Measurements from ENCODE around the gene MDM1.

Gene MDM1

DNA sequence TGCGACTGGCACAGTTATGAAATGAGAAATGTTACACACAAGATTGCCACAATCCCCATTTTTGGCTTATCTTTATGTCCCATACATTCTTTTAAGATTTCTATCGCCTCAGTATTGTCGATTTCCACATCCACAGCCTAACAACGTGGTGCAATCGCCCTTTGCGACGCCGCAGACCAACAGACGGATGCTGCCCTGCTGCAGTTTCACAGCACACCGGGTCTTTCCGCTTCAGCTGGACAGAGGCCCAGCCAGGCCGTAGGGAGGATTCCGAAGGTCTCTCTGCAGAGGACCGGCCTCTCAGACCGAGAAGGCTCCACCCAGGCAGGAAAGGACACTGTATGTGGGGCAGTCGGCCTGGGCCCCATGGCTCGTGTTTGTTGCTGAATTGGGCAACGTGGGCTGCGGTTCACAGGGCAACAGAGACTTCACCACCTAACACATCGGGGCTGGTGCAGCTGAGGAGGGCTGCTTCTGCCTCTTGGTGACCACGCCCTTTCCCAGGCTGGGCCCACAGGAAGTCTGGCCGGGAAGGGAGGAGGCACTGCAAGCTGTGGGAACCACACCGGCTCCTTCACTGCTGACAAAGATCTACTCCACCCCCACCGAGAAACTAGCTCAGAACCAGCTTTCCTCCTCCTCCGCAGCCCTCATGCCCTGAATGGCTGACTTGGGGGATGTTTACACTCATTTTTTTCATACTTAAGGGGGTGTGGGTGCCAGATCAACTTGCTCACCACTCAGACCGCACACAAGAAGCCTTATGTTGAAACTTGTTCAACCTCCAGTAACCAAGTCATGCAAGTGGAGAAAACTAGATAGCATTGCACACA is 32.9 kb upstream of the MDM1 start (continued):
- TF ChIP-seq, protein P1, sequence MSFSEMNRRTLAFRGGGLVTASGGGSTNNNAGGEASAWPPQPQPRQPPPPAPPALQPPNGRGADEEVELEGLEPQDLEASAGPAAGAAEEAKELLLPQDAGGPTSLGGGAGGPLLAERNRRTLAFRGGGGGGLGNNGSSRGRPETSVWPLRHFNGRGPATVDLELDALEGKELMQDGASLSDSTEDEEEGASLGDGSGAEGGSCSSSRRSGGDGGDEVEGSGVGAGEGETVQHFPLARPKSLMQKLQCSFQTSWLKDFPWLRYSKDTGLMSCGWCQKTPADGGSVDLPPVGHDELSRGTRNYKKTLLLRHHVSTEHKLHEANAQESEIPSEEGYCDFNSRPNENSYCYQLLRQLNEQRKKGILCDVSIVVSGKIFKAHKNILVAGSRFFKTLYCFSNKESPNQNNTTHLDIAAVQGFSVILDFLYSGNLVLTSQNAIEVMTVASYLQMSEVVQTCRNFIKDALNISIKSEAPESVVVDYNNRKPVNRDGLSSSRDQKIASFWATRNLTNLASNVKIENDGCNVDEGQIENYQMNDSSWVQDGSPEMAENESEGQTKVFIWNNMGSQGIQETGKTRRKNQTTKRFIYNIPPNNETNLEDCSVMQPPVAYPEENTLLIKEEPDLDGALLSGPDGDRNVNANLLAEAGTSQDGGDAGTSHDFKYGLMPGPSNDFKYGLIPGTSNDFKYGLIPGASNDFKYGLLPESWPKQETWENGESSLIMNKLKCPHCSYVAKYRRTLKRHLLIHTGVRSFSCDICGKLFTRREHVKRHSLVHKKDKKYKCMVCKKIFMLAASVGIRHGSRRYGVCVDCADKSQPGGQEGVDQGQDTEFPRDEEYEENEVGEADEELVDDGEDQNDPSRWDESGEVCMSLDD (tag by site-specific recombination; IDR thresholded peaks at IDR 0.05): no peak
- TF ChIP-seq MYNN (tag by site-specific recombination; IDR thresholded peaks at IDR 0.05; ENCODE audit: borderline replicate concordance): no peak
- TF ChIP-seq GLIS1 (tag by site-specific recombination; IDR thresholded peaks at IDR 0.05): peak; percentile 90
- peak; percentile 85 for TF ChIP-seq ZBTB8A (tag by site-specific recombination; IDR thresholded peaks at IDR 0.05)
- no peak for TF ChIP-seq ZNF433 (tag by site-specific recombination; IDR thresholded peaks at IDR 0.05; ENCODE audit: low read depth)
- 0 out of 2 replicates have a peak, but pooled peaks have one; percentile 4 for TF ChIP-seq SP2 (tag by site-specific recombination; IDR thresholded peaks at IDR 0.05)
- TF ChIP-seq SP7 (tag by site-specific recombination; IDR thresholded peaks at IDR 0.05): no peak
- TF ChIP-seq ZBTB17 (tag by site-specific recombination; IDR thresholded peaks at IDR 0.05): peak; percentile 91
- TF ChIP-seq, protein P2, sequence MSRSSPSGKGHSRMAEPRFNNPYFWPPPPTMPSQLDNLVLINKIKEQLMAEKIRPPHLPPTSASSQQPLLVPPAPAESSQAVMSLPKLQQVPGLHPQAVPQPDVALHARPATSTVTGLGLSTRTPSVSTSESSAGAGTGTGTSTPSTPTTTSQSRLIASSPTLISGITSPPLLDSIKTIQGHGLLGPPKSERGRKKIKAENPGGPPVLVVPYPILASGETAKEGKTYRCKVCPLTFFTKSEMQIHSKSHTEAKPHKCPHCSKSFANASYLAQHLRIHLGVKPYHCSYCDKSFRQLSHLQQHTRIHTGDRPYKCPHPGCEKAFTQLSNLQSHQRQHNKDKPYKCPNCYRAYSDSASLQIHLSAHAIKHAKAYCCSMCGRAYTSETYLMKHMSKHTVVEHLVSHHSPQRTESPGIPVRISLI (tag by site-specific recombination; IDR thresholded peaks at IDR 0.05): no peak
- TF ChIP-seq, protein P3, sequence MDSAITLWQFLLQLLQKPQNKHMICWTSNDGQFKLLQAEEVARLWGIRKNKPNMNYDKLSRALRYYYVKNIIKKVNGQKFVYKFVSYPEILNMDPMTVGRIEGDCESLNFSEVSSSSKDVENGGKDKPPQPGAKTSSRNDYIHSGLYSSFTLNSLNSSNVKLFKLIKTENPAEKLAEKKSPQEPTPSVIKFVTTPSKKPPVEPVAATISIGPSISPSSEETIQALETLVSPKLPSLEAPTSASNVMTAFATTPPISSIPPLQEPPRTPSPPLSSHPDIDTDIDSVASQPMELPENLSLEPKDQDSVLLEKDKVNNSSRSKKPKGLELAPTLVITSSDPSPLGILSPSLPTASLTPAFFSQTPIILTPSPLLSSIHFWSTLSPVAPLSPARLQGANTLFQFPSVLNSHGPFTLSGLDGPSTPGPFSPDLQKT (IDR thresholded peaks at IDR 0.05; ENCODE audit: borderline replicate concordance, low read depth, low read length): no peak
- TF ChIP-seq, protein P4, sequence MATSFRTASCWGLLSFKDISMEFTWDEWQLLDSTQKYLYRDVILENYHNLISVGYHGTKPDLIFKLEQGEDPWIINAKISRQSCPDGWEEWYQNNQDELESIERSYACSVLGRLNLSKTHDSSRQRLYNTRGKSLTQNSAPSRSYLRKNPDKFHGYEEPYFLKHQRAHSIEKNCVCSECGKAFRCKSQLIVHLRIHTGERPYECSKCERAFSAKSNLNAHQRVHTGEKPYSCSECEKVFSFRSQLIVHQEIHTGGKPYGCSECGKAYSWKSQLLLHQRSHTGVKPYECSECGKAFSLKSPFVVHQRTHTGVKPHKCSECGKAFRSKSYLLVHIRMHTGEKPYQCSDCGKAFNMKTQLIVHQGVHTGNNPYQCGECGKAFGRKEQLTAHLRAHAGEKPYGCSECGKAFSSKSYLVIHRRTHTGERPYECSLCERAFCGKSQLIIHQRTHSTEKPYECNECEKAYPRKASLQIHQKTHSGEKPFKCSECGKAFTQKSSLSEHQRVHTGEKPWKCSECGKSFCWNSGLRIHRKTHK (tag by site-specific recombination; IDR thresholded peaks at IDR 0.05): no peak
- TF ChIP-seq, protein P5, sequence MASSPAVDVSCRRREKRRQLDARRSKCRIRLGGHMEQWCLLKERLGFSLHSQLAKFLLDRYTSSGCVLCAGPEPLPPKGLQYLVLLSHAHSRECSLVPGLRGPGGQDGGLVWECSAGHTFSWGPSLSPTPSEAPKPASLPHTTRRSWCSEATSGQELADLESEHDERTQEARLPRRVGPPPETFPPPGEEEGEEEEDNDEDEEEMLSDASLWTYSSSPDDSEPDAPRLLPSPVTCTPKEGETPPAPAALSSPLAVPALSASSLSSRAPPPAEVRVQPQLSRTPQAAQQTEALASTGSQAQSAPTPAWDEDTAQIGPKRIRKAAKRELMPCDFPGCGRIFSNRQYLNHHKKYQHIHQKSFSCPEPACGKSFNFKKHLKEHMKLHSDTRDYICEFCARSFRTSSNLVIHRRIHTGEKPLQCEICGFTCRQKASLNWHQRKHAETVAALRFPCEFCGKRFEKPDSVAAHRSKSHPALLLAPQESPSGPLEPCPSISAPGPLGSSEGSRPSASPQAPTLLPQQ (tag by site-specific recombination; IDR thresholded peaks at IDR 0.05): peak; percentile 100
- peak; percentile 77; the same call in 1 of the 2 replicates for TF ChIP-seq KLF7 (tag by site-specific recombination; IDR thresholded peaks at IDR 0.05; ENCODE audit: borderline replicate concordance)
- TF ChIP-seq ZNF626 (tag by site-specific recombination; IDR thresholded peaks at IDR 0.05): no peak
- TF ChIP-seq ZNF585B (tag by site-specific recombination; IDR thresholded peaks at IDR 0.05): no peak
- TF ChIP-seq ZNF707 (tag by site-specific recombination; IDR thresholded peaks at IDR 0.05): no peak
- TF ChIP-seq, protein P6, sequence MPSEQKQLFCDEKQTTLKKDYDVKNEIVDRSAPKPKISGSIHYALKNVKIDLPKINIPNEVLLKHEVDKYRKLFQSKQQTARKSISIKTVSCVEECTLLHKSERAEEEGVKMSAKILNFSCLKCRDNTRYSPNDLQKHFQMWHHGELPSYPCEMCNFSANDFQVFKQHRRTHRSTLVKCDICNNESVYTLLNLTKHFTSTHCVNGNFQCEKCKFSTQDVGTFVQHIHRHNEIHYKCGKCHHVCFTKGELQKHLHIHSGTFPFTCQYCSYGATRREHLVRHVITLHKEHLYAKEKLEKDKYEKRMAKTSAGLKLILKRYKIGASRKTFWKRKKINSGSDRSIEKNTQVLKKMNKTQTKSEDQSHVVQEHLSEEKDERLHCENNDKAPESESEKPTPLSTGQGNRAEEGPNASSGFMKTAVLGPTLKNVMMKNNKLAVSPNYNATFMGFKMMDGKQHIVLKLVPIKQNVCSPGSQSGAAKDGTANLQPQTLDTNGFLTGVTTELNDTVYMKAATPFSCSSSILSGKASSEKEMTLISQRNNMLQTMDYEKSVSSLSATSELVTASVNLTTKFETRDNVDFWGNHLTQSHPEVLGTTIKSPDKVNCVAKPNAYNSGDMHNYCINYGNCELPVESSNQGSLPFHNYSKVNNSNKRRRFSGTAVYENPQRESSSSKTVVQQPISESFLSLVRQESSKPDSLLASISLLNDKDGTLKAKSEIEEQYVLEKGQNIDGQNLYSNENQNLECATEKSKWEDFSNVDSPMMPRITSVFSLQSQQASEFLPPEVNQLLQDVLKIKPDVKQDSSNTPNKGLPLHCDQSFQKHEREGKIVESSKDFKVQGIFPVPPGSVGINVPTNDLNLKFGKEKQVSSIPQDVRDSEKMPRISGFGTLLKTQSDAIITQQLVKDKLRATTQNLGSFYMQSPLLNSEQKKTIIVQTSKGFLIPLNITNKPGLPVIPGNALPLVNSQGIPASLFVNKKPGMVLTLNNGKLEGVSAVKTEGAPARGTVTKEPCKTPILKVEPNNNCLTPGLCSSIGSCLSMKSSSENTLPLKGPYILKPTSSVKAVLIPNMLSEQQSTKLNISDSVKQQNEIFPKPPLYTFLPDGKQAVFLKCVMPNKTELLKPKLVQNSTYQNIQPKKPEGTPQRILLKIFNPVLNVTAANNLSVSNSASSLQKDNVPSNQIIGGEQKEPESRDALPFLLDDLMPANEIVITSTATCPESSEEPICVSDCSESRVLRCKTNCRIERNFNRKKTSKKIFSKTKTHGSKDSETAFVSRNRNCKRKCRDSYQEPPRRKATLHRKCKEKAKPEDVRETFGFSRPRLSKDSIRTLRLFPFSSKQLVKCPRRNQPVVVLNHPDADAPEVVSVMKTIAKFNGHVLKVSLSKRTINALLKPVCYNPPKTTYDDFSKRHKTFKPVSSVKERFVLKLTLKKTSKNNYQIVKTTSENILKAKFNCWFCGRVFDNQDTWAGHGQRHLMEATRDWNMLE (tag by site-specific recombination; conservative IDR thresholded peaks at IDR 0.05; ENCODE audit: low read depth): peak; percentile 27; the same call in 1 of the 2 replicates
- no peak for TF ChIP-seq ZNF174 (tag by site-specific recombination; IDR thresholded peaks at IDR 0.05)
- TF ChIP-seq ZNF621 (tag by site-specific recombination; IDR thresholded peaks at IDR 0.05): no peak

Data from HEK293 (cell line).